Stimulated activated CD8-positive, alpha-beta memory T cell treated with anti-CD3 and anti-CD28 coated beads, Interleukin-15, amount 100 ng/mL, for 1 hour (primary cell): ENCODE results near the gene HSBP1L1.

ENCODE experiments used
- DNase-seq: peaks from one replicate; pipeline ENCODE4 v3.0.0-alpha.2; 2020; ENCODE audit warnings: low read depth

Gene HSBP1L1

DNA sequence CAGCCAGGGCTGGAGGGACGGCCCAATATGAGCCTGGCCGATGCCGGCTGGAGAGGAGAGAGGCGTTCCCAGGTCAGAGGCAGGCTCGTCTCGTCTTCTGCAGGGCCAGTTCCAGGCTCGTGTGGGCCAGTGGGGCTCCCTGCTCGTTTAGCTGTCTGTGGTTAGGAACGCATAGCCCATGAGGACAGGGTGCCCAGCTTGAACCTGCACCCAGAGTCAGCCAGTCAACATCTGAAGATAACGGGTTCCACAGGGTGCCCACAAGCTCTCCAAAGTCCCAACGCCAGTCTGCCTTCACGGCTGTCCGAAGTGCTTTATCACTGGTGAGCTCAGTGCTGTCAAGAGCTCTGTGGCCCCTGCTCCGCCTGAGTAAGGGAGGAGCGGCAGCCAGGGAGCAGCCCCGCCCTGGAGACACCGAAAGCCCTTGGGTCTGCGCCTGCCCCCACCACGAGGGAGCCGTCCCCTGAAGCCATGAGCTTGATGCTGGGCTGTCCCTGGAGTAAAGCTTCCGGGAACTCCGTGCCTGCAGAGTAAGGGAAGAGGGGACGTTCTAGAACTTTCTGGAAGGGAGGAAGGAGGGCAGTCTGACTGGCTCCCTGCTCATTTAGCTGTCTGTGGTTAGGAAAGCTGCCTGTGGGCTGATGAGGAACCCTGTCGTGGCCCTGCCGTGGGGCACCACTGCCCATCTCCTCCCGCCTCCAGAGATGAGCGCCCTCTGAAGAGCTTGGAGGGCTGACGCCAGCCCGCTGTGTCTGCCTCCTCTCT lies 2.7 kb upstream of the HSBP1L1 start:
- DNase-seq = no peak

DNA sequence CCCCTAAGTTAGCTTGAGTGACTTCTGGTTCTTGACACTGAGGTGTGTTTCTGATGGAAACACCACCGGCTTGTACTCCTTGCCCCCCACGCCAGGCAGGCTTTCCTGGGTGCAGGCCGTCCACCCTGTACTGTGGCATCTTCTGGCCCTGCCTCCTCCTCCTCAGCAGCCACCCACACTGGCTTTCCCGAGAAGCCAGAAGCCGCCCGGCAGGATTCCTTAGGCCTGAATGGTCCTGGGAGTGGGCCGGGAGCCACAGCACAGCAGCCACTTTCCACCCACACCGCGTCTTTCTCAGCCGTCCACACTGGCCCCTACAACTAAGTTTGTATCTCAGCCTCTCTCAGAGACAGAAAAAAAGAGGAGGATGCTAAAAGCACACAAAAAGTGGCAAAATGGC lies 2.1 kb upstream of the HSBP1L1 start:
- DNase-seq = no peak

DNA sequence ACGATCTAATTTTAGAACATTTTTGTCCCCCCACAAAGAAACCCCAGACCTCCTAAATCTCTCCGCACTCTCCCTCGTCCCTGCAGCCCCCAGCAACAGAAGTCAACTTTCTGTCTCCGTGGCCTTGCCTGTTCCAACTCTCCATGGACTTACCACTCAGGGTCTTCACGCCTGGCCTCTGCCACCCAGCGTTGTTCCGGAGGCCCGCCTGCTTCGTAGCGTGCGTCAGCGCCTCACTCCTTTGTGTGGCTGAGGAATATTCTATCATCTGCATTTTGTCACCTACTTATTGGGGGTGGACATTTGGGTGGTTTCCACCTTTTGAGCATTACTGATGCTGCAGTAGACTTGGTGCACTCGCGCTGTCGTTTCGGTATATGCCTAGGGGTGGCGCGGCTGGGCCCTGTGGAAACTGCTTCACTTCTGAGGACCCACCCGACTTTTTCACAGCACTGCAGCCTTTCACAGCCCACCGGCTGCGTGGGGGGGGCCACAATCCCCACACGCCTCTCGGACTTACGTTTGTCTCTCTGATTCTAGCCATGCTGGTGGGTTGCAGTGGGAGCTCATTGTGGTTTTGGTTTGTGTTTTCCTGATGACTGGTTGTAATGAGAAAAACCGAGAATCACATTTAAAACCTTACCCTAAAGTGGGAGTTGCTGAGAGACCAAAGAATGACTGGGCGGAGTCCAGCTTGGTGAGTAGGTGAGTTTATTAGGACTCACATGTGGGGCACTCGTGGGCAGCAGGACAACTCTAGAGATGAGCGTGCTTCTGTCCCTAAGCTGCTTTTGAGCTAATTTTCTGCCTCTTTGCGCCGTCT lies 1.4 kb upstream of the HSBP1L1 start:
- no peak for DNase-seq

DNA sequence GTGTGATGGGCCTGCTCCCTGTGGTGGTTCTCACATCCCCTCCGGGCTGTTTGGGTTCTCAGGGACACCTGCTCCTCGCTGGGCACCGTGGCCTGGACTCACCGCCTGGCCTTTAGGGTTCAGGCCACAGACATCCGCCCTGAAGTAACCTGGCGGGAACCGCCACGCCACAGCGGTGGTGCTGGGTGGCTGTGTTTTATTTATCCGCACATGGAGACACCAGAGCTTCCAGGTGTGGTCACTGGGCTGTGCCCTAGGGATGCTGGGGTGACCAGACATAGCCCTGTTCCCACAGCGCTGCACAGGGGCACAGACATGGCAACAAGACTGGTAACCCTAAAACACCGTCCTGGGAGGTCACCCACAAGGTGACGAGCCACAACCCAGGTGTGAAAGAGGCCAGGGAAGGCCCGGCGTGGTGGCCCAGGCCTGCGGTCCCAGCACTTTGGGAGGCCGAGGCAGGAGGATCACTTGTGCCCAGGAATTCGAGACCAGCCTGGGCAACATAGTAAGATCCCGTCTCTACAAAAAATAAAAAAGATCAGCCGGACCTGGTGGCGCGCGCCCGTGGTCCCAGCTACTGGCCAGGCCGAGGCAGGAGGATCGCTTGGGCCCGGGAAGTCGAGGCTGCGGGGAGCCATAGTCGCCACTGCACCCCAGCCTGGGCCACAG lies 649 bp upstream of the HSBP1L1 start:
- DNase-seq = no peak

DNA sequence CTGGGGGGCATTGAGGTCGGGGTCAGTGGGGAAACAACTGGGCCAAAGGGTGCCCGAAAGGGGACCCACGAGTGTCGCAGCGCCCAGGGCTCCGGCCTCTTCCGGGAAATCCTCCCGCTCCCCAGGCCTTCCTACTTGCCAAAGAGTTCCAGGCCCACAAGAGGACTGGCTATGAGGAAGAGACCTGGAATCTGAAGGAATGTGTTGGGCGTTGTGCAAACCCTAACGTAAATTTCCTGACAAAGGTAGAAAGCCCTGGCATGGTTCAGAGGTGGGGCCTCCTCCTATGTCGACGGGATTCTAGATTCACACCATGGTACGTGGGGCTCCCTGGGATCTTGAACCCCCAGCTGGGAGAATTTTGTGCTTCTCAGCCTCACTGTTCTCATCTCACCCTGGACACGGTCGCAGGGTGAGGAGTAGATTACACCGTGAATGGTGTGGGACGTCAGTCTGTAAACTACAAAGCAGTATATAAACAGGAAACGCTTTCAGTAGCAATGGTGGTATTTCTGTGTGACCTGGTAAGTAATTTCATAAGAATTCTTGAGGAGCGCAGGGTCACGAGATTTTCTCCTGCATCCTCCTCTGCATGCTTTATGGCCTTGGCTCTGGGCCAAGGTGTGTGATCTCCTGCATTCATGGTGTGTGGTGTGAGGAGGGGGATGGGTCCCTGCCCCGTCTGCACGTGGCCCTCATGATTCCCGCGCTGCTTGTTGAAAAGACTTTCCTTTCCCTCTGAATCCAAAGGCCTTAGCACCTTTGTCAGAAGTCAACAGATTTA lies 868 bp downstream of the HSBP1L1 start:
- no peak for DNase-seq

DNA sequence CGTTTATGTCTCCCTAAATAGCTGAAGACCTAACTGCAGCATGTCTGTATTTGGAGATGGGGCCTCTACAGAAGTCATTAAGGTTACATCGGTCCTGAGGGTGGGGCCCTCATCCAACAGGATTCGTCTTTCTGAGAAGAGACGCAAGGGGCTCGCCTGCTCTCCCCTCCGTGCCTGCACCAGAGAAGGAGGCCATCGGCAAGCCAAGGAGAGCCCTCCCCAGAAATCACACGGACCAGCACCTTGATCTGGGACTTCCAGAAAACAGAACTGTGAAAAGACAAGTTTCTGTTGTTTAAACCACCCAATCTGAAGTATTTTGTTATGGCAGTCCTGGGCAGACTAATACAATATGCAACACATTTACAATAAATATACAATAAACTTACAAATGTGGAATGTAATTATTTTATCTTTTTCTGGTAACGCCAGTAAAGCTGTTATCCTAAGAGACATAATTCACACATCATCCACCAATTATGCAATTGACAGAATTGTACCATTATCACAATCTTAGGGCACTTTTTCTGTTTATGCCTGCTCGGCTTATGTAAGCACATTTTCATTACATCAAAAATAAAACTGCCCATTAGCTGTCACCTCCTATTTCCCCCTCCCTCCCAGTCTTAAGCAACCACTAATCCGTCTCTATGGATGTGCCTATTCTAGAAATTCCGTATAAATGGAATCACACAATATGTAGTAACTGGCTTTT lies 6.1 kb downstream of the HSBP1L1 start:
- DNase-seq = no peak

DNA sequence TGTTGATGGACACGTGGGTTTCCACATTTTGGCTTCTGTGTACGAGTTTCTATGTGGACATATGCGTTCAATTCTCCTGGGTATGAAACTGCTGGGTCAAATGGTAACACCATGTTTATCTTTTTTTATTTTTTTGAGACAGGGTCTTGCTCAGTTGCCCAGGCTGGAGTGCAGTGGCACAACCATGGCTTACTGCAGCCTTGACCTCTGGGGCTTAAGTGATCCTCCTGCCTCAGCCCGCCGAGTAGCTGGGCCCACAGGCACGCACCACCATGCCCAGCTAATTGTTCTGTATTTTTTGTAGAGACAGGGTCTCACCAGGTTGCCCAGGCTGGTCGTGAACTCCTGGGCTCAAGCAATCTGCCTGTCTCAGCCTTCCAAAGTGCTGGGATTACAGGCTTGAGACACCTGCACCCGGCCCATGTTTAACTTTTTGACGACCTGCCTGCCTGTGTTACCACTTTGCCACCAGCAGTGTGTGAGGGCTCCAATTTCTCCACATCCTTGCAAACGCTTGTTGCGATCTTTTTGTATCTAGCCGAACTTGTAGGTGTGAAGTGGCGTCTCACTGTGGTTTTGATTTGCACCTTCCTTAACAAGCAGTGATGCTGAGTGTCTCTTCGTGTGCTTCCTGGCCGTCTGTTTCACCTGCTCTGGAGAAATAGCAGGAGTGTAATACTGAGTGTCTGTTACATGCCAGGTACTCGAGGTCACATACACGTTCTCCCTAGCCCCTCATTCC lies 6.9 kb downstream of the HSBP1L1 start:
- no peak for DNase-seq

DNA sequence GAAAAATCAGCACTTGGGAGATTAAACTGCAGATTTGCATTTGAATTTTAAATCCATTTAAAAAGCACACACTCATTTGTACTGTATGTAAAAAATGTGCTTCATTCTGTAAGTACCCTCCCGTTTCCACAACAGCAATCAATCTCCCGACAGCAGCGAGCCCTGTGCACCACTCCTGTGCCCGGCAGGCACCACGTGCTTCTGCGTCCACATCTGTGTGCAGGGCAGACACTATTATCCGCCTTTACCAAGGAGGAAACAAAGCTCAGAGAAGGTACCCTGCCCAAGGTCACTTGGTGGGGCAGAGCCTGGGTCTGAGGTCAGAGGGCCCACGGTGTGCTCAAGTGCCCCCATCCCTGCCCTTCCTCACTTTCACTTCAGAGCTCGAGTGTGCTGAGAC lies 7.5 kb downstream of the HSBP1L1 start:
- DNase-seq = no peak

DNA sequence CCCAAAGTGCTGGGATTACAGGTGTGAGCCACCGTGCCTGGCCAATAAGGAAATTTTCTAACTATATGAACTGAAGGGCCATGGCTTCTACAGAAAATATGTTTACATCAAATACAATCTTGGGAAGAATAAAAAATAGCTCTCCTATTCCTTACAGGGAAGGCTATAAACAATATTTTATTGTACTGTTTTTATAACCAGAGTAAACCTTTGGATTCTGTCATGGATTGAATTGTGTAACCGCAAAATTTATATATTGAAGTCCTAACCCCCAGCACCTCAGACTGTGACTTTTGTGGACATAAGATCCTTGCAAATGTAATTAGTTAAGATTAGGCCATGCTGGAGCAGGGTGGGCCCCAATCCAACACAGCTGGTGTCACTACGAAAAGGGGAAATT lies 8.3 kb downstream of the HSBP1L1 start:
- no peak for DNase-seq

DNA sequence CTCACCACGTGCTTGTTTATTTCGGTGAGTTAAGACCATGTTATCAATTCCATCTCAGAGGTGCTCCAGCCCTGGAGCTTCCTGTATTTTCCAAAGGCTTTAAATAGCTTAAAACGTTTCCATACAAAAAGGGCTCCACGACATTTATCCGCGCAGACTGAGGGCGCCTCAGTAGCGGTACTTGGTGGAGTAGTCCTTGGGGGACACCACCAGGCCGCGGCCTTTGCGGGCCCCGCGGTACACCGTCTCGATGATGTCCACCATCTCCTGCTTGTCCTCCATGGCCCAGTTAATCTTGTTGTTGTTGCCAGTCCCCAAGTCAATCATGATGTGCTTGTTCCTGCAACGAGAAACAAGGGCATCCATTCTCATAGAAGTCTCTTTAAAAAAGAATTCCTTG lies 9.1 kb downstream of the HSBP1L1 start:
- no peak for DNase-seq

DNA sequence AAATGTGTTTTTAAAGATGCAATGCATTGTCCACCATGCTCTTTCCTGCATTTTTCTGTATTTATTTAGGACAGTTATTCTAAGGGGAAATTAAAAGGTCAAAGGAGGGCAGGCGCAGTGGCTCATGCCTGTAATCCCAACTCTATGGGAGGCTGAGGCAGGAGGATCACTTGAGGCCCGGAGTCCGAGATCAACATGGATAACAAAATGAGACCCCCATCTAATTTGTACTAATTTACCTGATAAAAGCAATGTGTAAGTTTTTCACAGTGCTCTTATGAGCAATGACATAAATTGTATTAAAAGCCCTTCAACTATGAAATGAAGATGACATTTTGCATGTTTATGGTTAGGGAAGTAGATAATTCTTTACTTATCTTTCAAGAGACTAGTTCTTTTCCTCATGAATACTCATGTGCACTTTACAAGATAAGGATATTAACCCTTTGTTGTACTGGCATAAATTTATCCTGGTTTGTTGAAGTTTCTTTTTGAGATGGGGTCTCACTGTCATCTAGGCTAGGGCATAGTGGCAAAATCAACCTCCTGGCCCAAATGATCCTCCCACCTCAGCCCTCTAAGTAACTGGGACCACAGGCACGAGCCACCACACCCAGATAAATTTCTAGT lies 9.7 kb downstream of the HSBP1L1 start:
- DNase-seq = no peak

DNA sequence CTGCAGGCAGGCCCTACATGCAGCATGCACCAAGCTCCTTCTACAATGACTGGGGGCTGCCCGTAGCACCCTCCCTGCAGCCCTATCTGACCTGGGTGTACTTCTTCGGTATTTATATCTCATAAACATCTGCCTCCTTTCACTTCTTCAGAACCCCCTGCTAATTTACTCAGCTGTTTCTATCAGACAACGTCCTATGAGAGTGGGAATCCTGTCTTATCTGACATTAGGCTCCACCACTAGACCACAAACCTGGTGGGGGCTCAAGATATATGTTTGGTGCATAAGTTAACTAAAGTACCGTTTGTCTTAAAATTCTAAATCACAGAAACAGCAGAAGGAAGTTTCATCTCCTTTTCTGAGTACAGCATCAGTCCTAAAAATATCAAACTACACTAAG lies 10.6 kb downstream of the HSBP1L1 start:
- DNase-seq = no peak

DNA sequence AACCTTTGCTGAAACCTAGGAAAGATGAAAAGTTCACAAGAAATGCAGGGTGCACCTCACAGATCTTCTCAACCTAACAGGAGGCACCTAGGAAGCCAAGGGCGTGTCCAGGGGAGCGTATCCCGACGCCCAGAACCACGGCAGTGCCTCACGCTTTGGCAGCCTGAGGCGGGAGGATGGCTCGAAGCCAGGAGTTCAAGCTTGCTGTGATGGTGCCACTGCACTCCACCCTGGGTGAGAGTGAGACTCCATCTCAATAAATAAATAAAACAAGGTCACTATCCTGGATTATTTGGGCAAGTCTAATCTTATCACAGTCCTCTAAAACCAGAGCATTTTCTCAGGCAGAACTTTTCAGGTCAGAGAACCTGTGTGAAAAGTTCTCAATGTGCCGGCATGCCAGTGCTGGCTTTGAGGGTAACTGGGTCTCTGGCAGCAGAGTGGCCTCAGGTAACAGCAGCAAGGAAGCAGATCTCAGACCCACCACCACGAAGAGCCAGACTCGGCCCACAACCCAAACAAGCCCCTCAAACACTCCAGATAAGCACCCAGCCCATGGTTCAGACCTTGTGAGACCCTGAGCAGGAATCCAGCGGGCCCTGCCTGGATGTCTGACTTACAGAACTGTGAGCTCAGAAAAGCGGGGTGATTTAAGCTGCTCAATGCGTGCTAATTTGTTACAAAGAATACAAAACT lies 11.7 kb downstream of the HSBP1L1 start:
- DNase-seq = no peak

DNA sequence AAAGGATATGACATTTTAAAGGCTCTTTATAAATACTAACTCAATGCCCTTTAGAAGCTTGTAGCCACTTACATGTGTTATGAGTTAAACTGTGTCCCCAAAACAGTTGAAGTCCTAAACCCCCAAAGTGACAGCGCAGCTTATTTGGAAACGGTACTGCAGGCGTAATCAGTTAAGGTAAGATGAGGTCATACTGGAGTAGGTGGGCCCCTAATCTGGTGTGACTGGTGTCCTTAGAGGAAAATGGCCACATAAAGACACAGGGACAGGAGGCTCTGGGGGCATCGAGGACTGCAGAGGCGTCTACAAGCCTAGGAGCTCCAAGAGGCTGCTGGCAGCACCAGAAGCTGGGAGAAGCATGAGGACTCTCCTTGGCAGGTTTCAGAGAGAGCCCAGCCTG lies 15.4 kb downstream of the HSBP1L1 start:
- DNase-seq = no peak

DNA sequence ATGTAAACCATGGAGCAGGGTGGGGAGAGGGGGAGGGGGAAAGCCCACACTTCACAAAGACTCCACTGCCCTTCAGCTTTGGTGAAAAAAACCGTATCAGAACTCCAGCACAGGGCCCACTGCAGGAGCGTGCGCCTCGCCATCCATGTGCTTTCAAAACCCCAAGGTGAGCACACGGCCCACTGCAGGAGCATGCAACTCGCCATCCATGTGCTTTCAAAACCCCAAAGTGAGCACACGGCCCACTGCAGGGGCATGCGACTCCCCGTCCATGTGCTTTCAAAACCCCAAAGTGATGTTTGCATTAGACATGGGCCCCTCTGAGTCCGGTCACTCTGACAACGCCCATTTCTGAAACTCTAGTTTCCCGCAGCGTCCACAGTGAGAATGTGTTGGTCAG lies 16.1 kb downstream of the HSBP1L1 start:
- no peak for DNase-seq

DNA sequence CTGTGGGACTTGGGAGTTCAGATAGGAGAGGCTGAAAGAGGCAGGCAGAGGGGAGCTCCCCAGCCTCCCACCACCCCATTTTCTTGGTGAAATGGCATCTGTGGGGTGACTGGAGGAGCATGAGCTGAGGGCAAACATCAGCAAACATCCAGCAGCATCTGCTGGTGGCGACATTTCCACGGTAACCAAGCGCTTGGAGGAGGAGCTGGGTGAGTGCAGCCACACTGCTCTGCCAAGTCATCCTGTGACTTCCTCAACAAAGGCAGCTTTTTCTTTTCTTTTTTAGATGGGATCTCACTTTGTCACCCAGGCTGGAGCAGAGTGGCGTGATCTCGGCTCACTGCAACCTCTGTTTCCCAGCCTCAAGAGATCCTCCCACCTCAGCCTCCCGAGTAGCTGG lies 18.3 kb downstream of the HSBP1L1 start:
- DNase-seq = no peak

DNA sequence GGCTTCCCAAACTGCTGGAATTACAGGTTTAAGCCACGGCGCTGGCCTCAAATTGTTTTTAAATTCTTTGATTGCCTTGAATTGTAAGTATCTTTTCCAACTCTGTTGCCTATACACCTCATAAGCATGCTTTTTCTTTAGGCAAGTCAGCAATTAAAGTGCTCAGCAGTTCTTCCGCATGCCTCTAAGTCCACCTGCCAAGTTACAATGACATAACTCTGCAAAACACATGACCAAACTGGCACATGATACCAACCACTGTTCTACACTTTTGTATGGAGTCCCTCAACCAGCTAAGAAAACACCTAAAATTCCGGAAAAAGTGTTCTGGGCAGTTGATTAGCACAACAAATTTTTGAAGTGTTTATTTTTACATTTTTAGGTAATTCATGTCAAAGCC lies 18.8 kb downstream of the HSBP1L1 start:
- no peak for DNase-seq

DNA sequence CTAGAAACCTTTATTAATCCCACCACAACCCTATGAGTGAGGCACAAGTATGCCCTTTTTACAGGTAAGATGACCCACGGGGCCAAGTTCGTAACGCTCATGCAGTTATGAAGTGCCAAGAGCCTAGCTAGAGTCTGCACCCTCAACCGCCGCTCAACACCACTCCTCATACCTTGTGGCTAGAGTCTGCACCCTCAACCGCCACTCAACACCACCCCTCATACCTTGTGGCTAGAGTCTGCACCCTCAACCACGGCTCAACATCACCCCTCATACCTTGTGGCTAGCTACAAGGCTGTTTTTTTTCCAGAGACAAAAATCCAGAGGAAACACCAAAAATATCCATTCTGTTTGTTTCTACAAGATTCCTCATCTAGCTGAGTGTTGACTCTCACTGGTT lies 19.4 kb downstream of the HSBP1L1 start:
- DNase-seq = no peak

DNA sequence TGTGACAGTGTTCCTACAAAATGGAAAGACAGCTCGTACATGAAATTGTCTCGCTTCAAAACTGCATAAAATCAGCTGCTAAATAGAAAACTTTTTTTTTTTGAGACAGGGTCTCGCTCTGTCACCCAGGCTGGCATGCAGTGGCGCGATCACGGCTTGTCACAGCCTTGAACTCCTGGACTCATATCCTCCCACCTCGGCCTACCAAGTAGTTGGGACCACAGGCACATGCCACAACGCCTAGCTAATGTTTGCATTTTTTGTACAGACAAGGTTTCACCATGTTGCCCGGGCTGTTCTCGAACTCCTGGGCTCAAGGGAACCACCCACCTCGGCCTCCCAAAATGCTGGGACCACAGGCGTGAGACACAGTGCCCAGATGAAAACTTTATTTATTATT lies 20.7 kb downstream of the HSBP1L1 start:
- DNase-seq = no peak

DNA sequence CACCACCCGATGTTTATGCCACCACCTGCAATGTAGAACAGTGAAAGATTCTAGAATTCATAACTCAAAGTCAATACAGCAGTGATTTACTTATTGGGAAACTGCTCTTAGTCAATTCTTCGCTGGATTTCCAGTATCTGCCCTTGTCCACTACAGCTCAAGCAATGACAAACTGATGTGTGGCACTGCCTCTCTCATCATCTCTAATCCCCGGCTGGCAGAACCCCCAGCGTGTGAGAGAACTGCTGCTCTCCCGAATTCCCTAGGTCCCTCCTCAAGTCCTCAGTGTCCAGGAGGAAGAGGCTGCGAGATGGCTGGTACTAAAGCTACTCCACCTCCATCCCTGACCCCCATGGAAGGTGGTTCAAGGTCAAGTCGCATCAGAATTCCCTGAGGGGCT lies 22.3 kb downstream of the HSBP1L1 start:
- DNase-seq = no peak
